GM19193 (cell line): ENCODE measurements around the gene HES1.

ENCODE experiments used
- POLR2A ChIP-seq: IDR thresholded peaks from 4 replicates; pipeline ENCODE4 v1.6.1; 2011; ENCODE audit not compliant: insufficient read depth, insufficient read length; ENCODE audit errors: extremely low read depth

Gene HES1

GRCh38 chr3:194117104-194117845, 18.7 kb upstream of the HES1 start:
- TF ChIP-seq POLR2A: no peak

GRCh38 chr3:194118920-194119319, 17.0 kb upstream of the HES1 start:
- TF ChIP-seq POLR2A: no peak

- TF ChIP-seq POLR2A: no peak
Measured at GRCh38 chr3:194119831-194120590, 15.9 kb upstream of the HES1 start.

GRCh38 chr3:194120789-194121770, 14.9 kb upstream of the HES1 start:
- TF ChIP-seq POLR2A: no peak

GRCh38 chr3:194121891-194122631, 13.9 kb upstream of the HES1 start:
- no peak for TF ChIP-seq POLR2A

GRCh38 chr3:194123726-194124125, 12.2 kb upstream of the HES1 start:
- no peak for TF ChIP-seq POLR2A

- no peak for TF ChIP-seq POLR2A
Measured at GRCh38 chr3:194124193-194124592, 11.8 kb upstream of the HES1 start.

- TF ChIP-seq POLR2A: no peak
Measured at GRCh38 chr3:194125442-194125841, 10.5 kb upstream of the HES1 start.

GRCh38 chr3:194126790-194127189, 9.2 kb upstream of the HES1 start:
- TF ChIP-seq POLR2A: no peak

- TF ChIP-seq POLR2A: no peak
Measured at GRCh38 chr3:194128202-194128918, 7.6 kb upstream of the HES1 start.

GRCh38 chr3:194129581-194130133, 6.3 kb upstream of the HES1 start:
- TF ChIP-seq POLR2A: no peak

- no peak for TF ChIP-seq POLR2A
Measured at GRCh38 chr3:194130188-194130587, 5.8 kb upstream of the HES1 start.

GRCh38 chr3:194130807-194131589, 5.0 kb upstream of the HES1 start:
- TF ChIP-seq POLR2A: peak; percentile 27
